Stomach (tissue), 9 donors: ENCODE data around the gene DMRT3. TPM values are rescaled to one million over a fixed set of nuclear protein-coding genes. Genes with fewer than 3 reads are reported as not detected.

ENCODE experiments used
- DNase-seq, 2 donors: peaks; one replicate each; pipeline versions ENCODE4 v3.0.0 to v3.0.0-alpha.2; 2013 to 2019
- H3K27ac ChIP-seq, 5 donors: fragments of 200-600 bp in 4 of 5; sonication (generic) in 4 of 5; one replicate each; pipeline ENCODE4 v1.5.1; 2013 to 2019; ENCODE audit warnings: mild to moderate bottlenecking in 1 of 5, moderate library complexity in 1 of 5
- H3K27me3 ChIP-seq, 3 donors: fragments of 200-600 bp; sonication (generic); one replicate each; pipeline ENCODE4 v1.5.1; 2017 to 2019; ENCODE audit warnings: mixed run types in 1 of 3
- H3K36me3 ChIP-seq, 4 donors: fragments of 200-600 bp; sonication (generic); 1 replicate in 3 of 4; 2 replicates in 1 of 4; pipeline ENCODE4 v1.5.1; 2016 to 2019
- H3K4me1 ChIP-seq, 4 donors: fragments of 200-600 bp; sonication (generic); one replicate each; pipeline ENCODE4 v1.5.1; 2016 to 2019
- H3K4me3 ChIP-seq, 4 donors: fragments of 200-600 bp; sonication (generic) in 3 of 4; one replicate each; pipeline ENCODE4 v1.5.1; 2016 to 2019; ENCODE audit warnings: mild to moderate bottlenecking in 1 of 4
- H3K9me3 ChIP-seq, 4 donors: fragments of 200-600 bp; sonication (generic); one replicate each; pipeline ENCODE4 v1.5.1; 2016 to 2019
- CTCF ChIP-seq, 7 experiments: fragments of 450-650 bp in 4 of 7; fragments of 200-600 bp in 3 of 7; sonication (generic) in 3 of 7; IDR thresholded peaks; one replicate each; pipeline ENCODE4 v1.5.1; 2016 to 2019; ENCODE audit warnings: antibody characterized with exemption in 7 of 7, control low read depth in 2 of 7, mild to moderate bottlenecking in 1 of 7
- EP300 ChIP-seq: sonication (generic); formaldehyde crosslinking; IDR thresholded peaks from one replicate; pipeline ENCODE4 v1.6.1; 2017; ENCODE audit warnings: antibody characterized with exemption
- POLR2A ChIP-seq, 4 donors: fragments of 450-650 bp; IDR thresholded peaks; one replicate each; pipeline ENCODE4 v1.6.1; 2016; ENCODE audit warnings: antibody characterized with exemption in 4 of 4, control low read depth in 2 of 4, mild to moderate bottlenecking in 1 of 4, moderate library complexity in 1 of 4
- POLR2AphosphoS5 ChIP-seq, 3 donors: sonication (generic); formaldehyde crosslinking; IDR thresholded peaks; one replicate each; pipeline ENCODE4 v1.6.1; 2016; ENCODE audit warnings: antibody characterized with exemption in 3 of 3
- WGBS, 5 donors: extraction: QIAGEN DNeasy Blood & Tissue Kit in 3 of 5; methylation state at CpG; one replicate each; pipeline versions ENCODE4 v1.1.5 to v1.1.7; 2013 to 2018; 5-methylcytosine and 5-hydroxymethylcytosine counted together
- intact Hi-C: fragments of 100-400 bp; cut with DNase I; formaldehyde crosslinking; loops from one replicate; pipeline ENCODE4 v1.15.1; 2023; ENCODE audit warnings: low total_unique reads
- polyA plus RNA-seq, 3 donors: library from polyadenylated mRNA; stranded (reverse); fragments of 200-250 nt; gene quantifications; one replicate each; pipeline ENCODE4 v1.2.3, GENCODE V29; 2013
- total RNA-seq, 5 donors: library from RNA; depleted of rRNA; stranded (reverse); fragments of >200 nt; gene quantifications; one replicate each; pipeline versions ENCODE4 v1.1.0 to v1.2.3, GENCODE V29; 2014 to 2016
- donor health status: healthy with polysubstance abuse.
- donor health status: Bipolar disorder and iron deficiency.
- donor health status: healthy.

Gene DMRT3
- total and polyA plus RNA-seq, 8 donors: 0.35 TPM; not detected in 7

GRCh38 chr9:947985-948384, 28.5 kb upstream of the DMRT3 start:
- DNase-seq: no peak
- Histone ChIP-seq H3K27me3 (peaks cover 0 to 71% (median 19%) of the 10 kb centered on the region in 3 donors), H3K27ac (no peak overlapping the region), H3K4me1 (no peaks in the 10 kb centered on the region), H3K9me3 (peaks cover 0 to 8% (median 3%) of the 10 kb centered on the region in 4 donors), H3K36me3 (no peaks in the 10 kb centered on the region), H3K4me3 (no peak overlapping the region)
- intact Hi-C loops: no loop called here
- WGBS, 5 donors: 66 to 83% (median 77%) methylated on average over 3 of the region's 3 CpGs
- TF ChIP-seq POLR2A (IDR thresholded peaks at IDR 0.05): no peak
- no peak for TF ChIP-seq POLR2AphosphoS5 (IDR thresholded peaks at IDR 0.05)
- no peak for TF ChIP-seq CTCF (IDR thresholded peaks at IDR 0.05)
- no peak for TF ChIP-seq EP300

GRCh38 chr9:948497-948896, 28.0 kb upstream of the DMRT3 start:
- intact Hi-C loops: no loop called here
- Histone ChIP-seq H3K4me1 (no peaks in the 10 kb centered on the region), H3K27me3 (peaks cover 0 to 70% (median 20%) of the 10 kb centered on the region in 3 donors), H3K36me3 (no peaks in the 10 kb centered on the region), H3K4me3 (no peak overlapping the region), H3K9me3 (peaks cover 0 to 8% (median 3%) of the 10 kb centered on the region in 4 donors), H3K27ac (no peak overlapping the region)
- 82 to 91% (median 85%) methylated on average over 7 of the region's 7 CpGs for WGBS, 5 donors
- no peak for TF ChIP-seq POLR2A (IDR thresholded peaks at IDR 0.05)
- no peak for TF ChIP-seq POLR2AphosphoS5 (IDR thresholded peaks at IDR 0.05)
- no peak for TF ChIP-seq EP300
- TF ChIP-seq CTCF (IDR thresholded peaks at IDR 0.05): no peak
- DNase-seq: no peak

GRCh38 chr9:950139-950538, 26.3 kb upstream of the DMRT3 start:
- H3K27ac ChIP-seq: no peak overlapping the region
- TF ChIP-seq EP300: no peak
- TF ChIP-seq POLR2A (IDR thresholded peaks at IDR 0.05): no peak
- TF ChIP-seq CTCF (IDR thresholded peaks at IDR 0.05): no peak
- no peak for TF ChIP-seq POLR2AphosphoS5 (IDR thresholded peaks at IDR 0.05)
- H3K9me3 ChIP-seq: peaks cover 0 to 8% (median 3%) of the 10 kb centered on the region in 4 donors
- no peak overlapping the region for H3K4me3 ChIP-seq
- WGBS, 5 donors: 44 to 73% (median 69%) methylated on average over 1 of the region's 1 CpG
- no peaks in the 10 kb centered on the region for H3K36me3 ChIP-seq
- H3K27me3 ChIP-seq: peaks cover 0 to 80% (median 32%) of the 10 kb centered on the region in 3 donors
- intact Hi-C loops: no loop called here
- H3K4me1 ChIP-seq: no peaks in the 10 kb centered on the region
- no peak for DNase-seq

GRCh38 chr9:952546-952945, 23.9 kb upstream of the DMRT3 start:
- H3K9me3 ChIP-seq: peaks cover 0 to 8% (median 3%) of the 10 kb centered on the region in 4 donors
- intact Hi-C loops: no loop called here
- no peak for DNase-seq
- no peak overlapping the region for H3K27ac ChIP-seq
- no peaks in the 10 kb centered on the region for H3K36me3 ChIP-seq
- H3K4me3 ChIP-seq: no peak overlapping the region
- peaks cover 0 to 83% (median 34%) of the 10 kb centered on the region in 3 donors for H3K27me3 ChIP-seq
- TF ChIP-seq POLR2A (IDR thresholded peaks at IDR 0.05): no peak
- TF ChIP-seq POLR2AphosphoS5 (IDR thresholded peaks at IDR 0.05): no peak
- TF ChIP-seq EP300: no peak
- no peak for TF ChIP-seq CTCF (IDR thresholded peaks at IDR 0.05)
- H3K4me1 ChIP-seq: no peaks in the 10 kb centered on the region
- 55 to 68% (median 63%) methylated on average over 4 of the region's 4 CpGs for WGBS, 5 donors
